Right lobe of liver (tissue), 6 donors: ENCODE measurements around the gene GTPBP8. TPM values are rescaled to one million over a fixed set of nuclear protein-coding genes. Genes with fewer than 3 reads are reported as not detected.

Experiments
- ATAC-seq, 4 donors: fragments of 200-7000 bp; cut with Tn5 transposase; one replicate each; pipeline ENCODE4 v1.9.1; 2020; ENCODE audit warnings: mild to moderate bottlenecking in 4 of 4, moderate library complexity in 4 of 4
- DNase-seq, 3 donors: peaks; one replicate each; pipeline ENCODE4 v3.0.0-alpha.2; 2020
- H3K27ac ChIP-seq, 3 donors: fragments of 200-600 bp; one replicate each; pipeline ENCODE4 v1.8.0; 2022
- H3K27me3 ChIP-seq, 2 donors: fragments of 200-600 bp; one replicate each; pipeline ENCODE4 v1.8.0; 2022
- H3K36me3 ChIP-seq, 4 donors: fragments of 200-600 bp; sonication (generic) in 1 of 4; one replicate each; pipeline versions ENCODE4 v1.5.1 to v1.8.0; 2017 to 2022; ENCODE audit warnings: control low read depth in 1 of 4
- H3K4me1 ChIP-seq, 4 donors: fragments of 200-600 bp; sonication (generic) in 1 of 4; one replicate each; pipeline versions ENCODE4 v1.5.1 to v1.8.0; 2017 to 2022; ENCODE audit warnings: control low read depth in 1 of 4
- H3K4me3 ChIP-seq, 3 donors: fragments of 200-600 bp; one replicate each; pipeline ENCODE4 v1.8.0; 2022
- H3K9me3 ChIP-seq, 4 donors: fragments of 200-600 bp; sonication (generic) in 1 of 4; one replicate each; pipeline versions ENCODE4 v1.5.1 to v1.8.0; 2017 to 2022; ENCODE audit warnings: control low read depth in 1 of 4
- POLR2A ChIP-seq: fragments of 450-650 bp; IDR thresholded peaks from one replicate; pipeline ENCODE4 v1.6.1; 2017; ENCODE audit warnings: antibody characterized with exemption, mild to moderate bottlenecking
- WGBS: methylation state at CpG from one replicate; pipeline ENCODE4 v1.1.6; 2018; ENCODE audit warnings: low coverage, low lambda C conversion rate; ENCODE audit not compliant: insufficient coverage; ENCODE audit errors: missing lambda C conversion rate; 5-methylcytosine and 5-hydroxymethylcytosine counted together
- intact Hi-C, 2 donors: fragments of 100-400 bp; cut with DNase I; formaldehyde crosslinking; loops; one replicate each; pipeline versions ENCODE4 v1.11.2 to v1.14.1; 2022
- total RNA-seq, 6 experiments: library from RNA; depleted of rRNA in 2 of 6; stranded (reverse); fragments of >200 nt in 2 of 6; fragmentation: NEBNext Ultra II Directional in 3 of 6; extraction: Animal tissue kit (Norgen Biotek cat#: 25700) in 3 of 6; gene quantifications; one replicate each; pipeline versions ENCODE4 v1.1.0 to v1.2.4, GENCODE V29; 2016 to 2023
- TF ChIP-seq, protein P1 (sequence below), 4 donors: fragments of 200-600 bp in 3 of 4; fragments of 450-650 bp in 1 of 4; IDR thresholded peaks; one replicate each; pipeline versions ENCODE4 v1.5.1 to v1.8.0; 2016 to 2022; ENCODE audit warnings: antibody characterized with exemption in 4 of 4, mild to moderate bottlenecking in 2 of 4
- donor health status: DM: no; HTN: yes; CAD: no.
- donor health status: DM: no; HTN: no; CAD: no.
- donor health status: DM: no; HTN: no; CAD: no.
- donor health status: DM: no; HTN: yes; CAD: no.
- donor health status: DM: no; HTN: yes; CAD: no.

Gene GTPBP8
- total RNA-seq, 6 experiments from 2014 or later, result 3.7 to 16.2 (median 7.5) TPM

DNA sequence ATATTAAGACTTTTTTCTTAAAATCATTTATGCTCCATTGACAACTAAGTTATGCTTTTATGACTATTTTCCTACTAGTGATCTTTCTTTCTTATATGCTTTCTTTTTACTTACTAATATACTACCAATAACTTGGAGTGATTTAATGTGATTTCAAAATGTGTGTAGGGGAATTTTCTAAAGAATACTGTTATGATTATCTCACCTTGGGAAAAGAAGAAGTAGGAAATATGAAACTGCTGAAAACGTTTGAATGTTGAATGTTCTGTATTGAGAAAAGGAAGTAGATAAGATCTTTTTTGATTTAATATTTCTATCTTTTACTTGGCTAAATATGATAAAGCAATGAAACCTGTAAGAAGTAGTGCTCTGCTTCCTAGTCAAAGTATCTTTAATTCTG lies 8.1 kb upstream of the GTPBP8 start:
- no peak overlapping the region for H3K4me3 ChIP-seq
- no peak for DNase-seq
- WGBS, result 19% methylated on average over 1 of the region's 1 CpG
- no peaks in the 10 kb centered on the region for H3K36me3 ChIP-seq
- no peak for ATAC-seq
- no peak for TF ChIP-seq POLR2A
- TF ChIP-seq, protein P1, sequence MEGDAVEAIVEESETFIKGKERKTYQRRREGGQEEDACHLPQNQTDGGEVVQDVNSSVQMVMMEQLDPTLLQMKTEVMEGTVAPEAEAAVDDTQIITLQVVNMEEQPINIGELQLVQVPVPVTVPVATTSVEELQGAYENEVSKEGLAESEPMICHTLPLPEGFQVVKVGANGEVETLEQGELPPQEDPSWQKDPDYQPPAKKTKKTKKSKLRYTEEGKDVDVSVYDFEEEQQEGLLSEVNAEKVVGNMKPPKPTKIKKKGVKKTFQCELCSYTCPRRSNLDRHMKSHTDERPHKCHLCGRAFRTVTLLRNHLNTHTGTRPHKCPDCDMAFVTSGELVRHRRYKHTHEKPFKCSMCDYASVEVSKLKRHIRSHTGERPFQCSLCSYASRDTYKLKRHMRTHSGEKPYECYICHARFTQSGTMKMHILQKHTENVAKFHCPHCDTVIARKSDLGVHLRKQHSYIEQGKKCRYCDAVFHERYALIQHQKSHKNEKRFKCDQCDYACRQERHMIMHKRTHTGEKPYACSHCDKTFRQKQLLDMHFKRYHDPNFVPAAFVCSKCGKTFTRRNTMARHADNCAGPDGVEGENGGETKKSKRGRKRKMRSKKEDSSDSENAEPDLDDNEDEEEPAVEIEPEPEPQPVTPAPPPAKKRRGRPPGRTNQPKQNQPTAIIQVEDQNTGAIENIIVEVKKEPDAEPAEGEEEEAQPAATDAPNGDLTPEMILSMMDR (IDR thresholded peaks at IDR 0.05), result no peak
- H3K4me1 ChIP-seq, result no peaks in the 10 kb centered on the region
- H3K27me3 ChIP-seq, result no peaks in the 10 kb centered on the region
- no peaks in the 10 kb centered on the region for H3K9me3 ChIP-seq
- H3K27ac ChIP-seq, result no peak overlapping the region
- intact Hi-C loops, result loop anchor here (10.0 kb wide), 1 partner anchor 338 kb away; the partner anchor contains the start of gene CCDC80 (in 2 of the 2)

DNA sequence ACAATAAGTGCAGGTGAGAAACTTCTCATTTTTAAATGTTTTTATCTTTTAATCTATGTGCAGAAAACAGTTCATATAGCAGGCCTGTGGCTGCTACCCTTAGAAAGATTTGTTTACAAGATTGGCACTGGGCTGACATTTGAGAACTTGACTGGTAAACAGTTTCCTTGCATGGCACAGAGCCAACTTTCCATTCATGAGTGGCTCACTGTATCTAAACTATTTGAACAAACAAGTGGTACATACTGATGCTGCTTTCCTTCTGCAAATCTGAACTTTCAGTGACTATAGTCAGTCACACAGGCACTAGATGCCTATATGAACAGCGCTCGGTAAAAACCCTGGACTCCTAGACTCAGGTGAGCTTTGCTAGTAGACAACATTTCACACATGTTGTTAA lies 6.3 kb upstream of the GTPBP8 start:
- 71% methylated on average over 2 of the region's 2 CpGs for WGBS
- Histone ChIP-seq H3K27ac (no peak overlapping the region), H3K9me3 (no peaks in the 10 kb centered on the region), H3K4me3 (no peak overlapping the region), H3K27me3 (no peaks in the 10 kb centered on the region), H3K36me3 (no peaks in the 10 kb centered on the region), H3K4me1 (no peaks in the 10 kb centered on the region)
- ATAC-seq, result peak in 1 of 4 donors; percentile 20
- TF ChIP-seq, protein P1 (IDR thresholded peaks at IDR 0.05), result no peak
- no peak for TF ChIP-seq POLR2A
- intact Hi-C loops, result loop anchor here (10.0 kb wide), 1 partner anchor 340 kb away; the partner anchor contains the start of gene CCDC80 (in 2 of the 2)
- no peak for DNase-seq

GRCh38 chr3:112987710-112988334 lies 3.0 kb upstream of the GTPBP8 start:
- TF ChIP-seq POLR2A, result no peak
- TF ChIP-seq, protein P1 (IDR thresholded peaks at IDR 0.05), result no peak
- no peaks in the 10 kb centered on the region for H3K9me3 ChIP-seq
- H3K4me1 ChIP-seq, result peaks cover 0 to 11% (median 0%) of the 10 kb centered on the region in 4 donors
- WGBS, result 75% methylated on average over 6 of the region's 9 CpGs
- intact Hi-C loops, result loop anchor here (10.0 kb wide), 1 partner anchor 343 kb away; the partner anchor contains the start of gene CCDC80 (in 2 of the 2)
- H3K27ac ChIP-seq, result no peak overlapping the region
- H3K36me3 ChIP-seq, result no peaks in the 10 kb centered on the region
- H3K27me3 ChIP-seq, result no peaks in the 10 kb centered on the region
- ATAC-seq, result no peak
- no peak overlapping the region for H3K4me3 ChIP-seq
- no peak for DNase-seq

GRCh38 chr3:112995800-112996199 lies 5.0 kb downstream of the GTPBP8 start:
- intact Hi-C loops, result no loop called here
- 91% methylated on average over 4 of the region's 4 CpGs for WGBS

More at GRCh38 chr3:112995800-112996199, 5.0 kb downstream of the GTPBP8 start:
- H3K27me3 ChIP-seq, result no peaks in the 10 kb centered on the region
- H3K27ac ChIP-seq, result no peak overlapping the region
- ATAC-seq, result no peak
- TF ChIP-seq, protein P1 (IDR thresholded peaks at IDR 0.05), result no peak
- TF ChIP-seq POLR2A, result no peak
- peaks cover 0 to 15% (median 0%) of the 10 kb centered on the region in 4 donors for H3K4me1 ChIP-seq
- no peak overlapping the region for H3K4me3 ChIP-seq
- H3K9me3 ChIP-seq, result no peaks in the 10 kb centered on the region
- DNase-seq, result no peak
- H3K36me3 ChIP-seq, result peaks cover 0 to 6% (median 0%) of the 10 kb centered on the region in 4 donors
